GM12878 (cell line): ENCODE data around the gene TNFRSF8.

Experiments used
- POLR2A ChIP-seq: IDR thresholded peaks from 2 replicates; pipeline ENCODE4 v1.6.1; 2011; ENCODE audit warnings: low read depth, mild to moderate bottlenecking, low read length
- SMC3 ChIP-seq: IDR thresholded peaks from 2 replicates; pipeline ENCODE4 v1.6.1; 2011; ENCODE audit warnings: low read length, improper control_type of control experiment, borderline replicate concordance
- TF ChIP-seq, protein P1 (sequence below): IDR thresholded peaks from 2 replicates; pipeline ENCODE4 v1.6.1; 2011; ENCODE audit warnings: low read depth, low read length, improper control_type of control experiment, borderline replicate concordance
- TF ChIP-seq, protein P2 (sequence below): fragments of 450-650 bp; IDR thresholded peaks from 2 replicates; pipeline ENCODE4 v1.6.1; 2017; ENCODE audit warnings: mild to moderate bottlenecking, moderate library complexity

DNA sequence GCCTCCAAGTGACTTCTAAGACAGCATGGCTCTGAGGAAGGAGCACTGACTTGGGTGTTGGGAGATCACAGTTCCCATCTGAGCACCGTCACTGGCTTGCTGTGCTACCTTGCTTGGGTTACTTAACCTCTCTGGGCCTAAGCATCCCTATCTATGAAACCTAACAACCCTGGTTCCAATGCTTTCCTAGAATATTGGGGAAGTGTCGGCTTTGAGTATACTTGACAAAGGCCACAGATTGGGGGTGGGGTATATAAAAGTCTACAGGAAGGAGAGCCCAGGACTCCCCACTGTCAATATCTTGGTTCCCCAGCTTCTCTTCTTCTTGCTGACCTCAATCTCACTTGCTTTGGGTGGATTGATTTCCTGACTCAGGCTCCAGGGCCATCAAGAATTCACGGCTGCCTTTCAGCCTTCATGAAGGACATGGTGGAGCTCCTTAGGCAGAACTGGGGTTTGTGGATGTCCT lies 110.0 kb downstream of the TNFRSF8 start:
- TF ChIP-seq, protein P1, sequence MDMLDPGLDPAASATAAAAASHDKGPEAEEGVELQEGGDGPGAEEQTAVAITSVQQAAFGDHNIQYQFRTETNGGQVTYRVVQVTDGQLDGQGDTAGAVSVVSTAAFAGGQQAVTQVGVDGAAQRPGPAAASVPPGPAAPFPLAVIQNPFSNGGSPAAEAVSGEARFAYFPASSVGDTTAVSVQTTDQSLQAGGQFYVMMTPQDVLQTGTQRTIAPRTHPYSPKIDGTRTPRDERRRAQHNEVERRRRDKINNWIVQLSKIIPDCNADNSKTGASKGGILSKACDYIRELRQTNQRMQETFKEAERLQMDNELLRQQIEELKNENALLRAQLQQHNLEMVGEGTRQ, result no peak
- TF ChIP-seq POLR2A (no peak), SMC3 (no peak)
- TF ChIP-seq, protein P2, sequence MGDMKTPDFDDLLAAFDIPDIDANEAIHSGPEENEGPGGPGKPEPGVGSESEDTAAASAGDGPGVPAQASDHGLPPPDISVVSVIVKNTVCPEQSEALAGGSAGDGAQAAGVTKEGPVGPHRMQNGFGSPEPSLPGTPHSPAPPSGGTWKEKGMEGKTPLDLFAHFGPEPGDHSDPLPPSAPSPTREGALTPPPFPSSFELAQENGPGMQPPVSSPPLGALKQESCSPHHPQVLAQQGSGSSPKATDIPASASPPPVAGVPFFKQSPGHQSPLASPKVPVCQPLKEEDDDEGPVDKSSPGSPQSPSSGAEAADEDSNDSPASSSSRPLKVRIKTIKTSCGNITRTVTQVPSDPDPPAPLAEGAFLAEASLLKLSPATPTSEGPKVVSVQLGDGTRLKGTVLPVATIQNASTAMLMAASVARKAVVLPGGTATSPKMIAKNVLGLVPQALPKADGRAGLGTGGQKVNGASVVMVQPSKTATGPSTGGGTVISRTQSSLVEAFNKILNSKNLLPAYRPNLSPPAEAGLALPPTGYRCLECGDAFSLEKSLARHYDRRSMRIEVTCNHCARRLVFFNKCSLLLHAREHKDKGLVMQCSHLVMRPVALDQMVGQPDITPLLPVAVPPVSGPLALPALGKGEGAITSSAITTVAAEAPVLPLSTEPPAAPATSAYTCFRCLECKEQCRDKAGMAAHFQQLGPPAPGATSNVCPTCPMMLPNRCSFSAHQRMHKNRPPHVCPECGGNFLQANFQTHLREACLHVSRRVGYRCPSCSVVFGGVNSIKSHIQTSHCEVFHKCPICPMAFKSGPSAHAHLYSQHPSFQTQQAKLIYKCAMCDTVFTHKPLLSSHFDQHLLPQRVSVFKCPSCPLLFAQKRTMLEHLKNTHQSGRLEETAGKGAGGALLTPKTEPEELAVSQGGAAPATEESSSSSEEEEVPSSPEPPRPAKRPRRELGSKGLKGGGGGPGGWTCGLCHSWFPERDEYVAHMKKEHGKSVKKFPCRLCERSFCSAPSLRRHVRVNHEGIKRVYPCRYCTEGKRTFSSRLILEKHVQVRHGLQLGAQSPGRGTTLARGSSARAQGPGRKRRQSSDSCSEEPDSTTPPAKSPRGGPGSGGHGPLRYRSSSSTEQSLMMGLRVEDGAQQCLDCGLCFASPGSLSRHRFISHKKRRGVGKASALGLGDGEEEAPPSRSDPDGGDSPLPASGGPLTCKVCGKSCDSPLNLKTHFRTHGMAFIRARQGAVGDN, result no peak
